Measurements from ENCODE around the gene ZYX. TPM values are rescaled to one million over a fixed set of nuclear protein-coding genes. Genes with fewer than 3 reads are reported as not detected.

Gene ZYX
- total and polyA plus RNA-seq, 2 donors (not counting 1 experiment from before 2014, with no cell fraction given): 32.3 to 53.8 TPM

GRCh38 chr7:143410521-143411004 lies 29.4 kb downstream of the ZYX start:
- Histone ChIP-seq H3K4me2 (replicated peaks; ENCODE audit: low read depth, low read length, poor library complexity, severe bottlenecking) (no peak overlapping the region), H3K27me3 (replicated peaks in 1 of 4; ENCODE audit: control extremely low read depth in 1 of 4, control insufficient read depth in 3 of 4, insufficient read depth in 4 of 4, low read length in 3 of 4) (peaks cover 0 to 41% (median 21%) of the 10 kb centered on the region in 4 experiments), H3K27ac (ENCODE audit: low read length in 2 of 2) (no peak overlapping the region), H3K4me1 (ENCODE audit: control insufficient read depth in 2 of 2, insufficient read depth in 2 of 2, low read length in 2 of 2) (peaks cover 27 to 29% of the 10 kb centered on the region in 2 donors), H3K79me2 (ENCODE audit: control insufficient read depth, insufficient read depth, low read length) (no peaks in the 10 kb centered on the region), H3K4me3 (ENCODE audit: control extremely low read depth in 1 of 5, extremely low read depth in 1 of 5, insufficient read depth in 1 of 5, low read depth in 2 of 5, low read length in 4 of 5) (no peak overlapping the region), H2AFZ (ENCODE audit: insufficient read depth, low read depth, low read length, poor library complexity, severe bottlenecking) (no peak overlapping the region), H3K9me3 (ENCODE audit: control extremely low read depth in 1 of 3, control insufficient read depth in 2 of 3, insufficient read depth in 1 of 3, low read length in 2 of 3) (no peaks in the 10 kb centered on the region), H3K9ac (ENCODE audit: low read length) (no peak overlapping the region), H3K36me3 (replicated peaks in 1 of 2; ENCODE audit: control extremely low read depth in 1 of 2, control insufficient read depth in 1 of 2, extremely low read depth in 1 of 2, insufficient read depth in 2 of 2, low read length in 1 of 2) (no peaks in the 10 kb centered on the region), H4K20me1 (ENCODE audit: control insufficient read depth, insufficient read depth, low read length, poor library complexity, severe bottlenecking) (no peaks in the 10 kb centered on the region)
- H3K4me1 Mint-ChIP-seq: peaks cover 29% of the 10 kb centered on the region
- intact Hi-C loops (cut with micrococcal nuclease): loop anchor here (10.0 kb wide), 1 partner anchor 46 kb away; the partner anchor contains the start of gene FAM131B
- ChIA-PET CTCF (interaction anchor here (1.0 kb wide), 1 partner anchor 170 kb away, joined by 4 read pairs; no protein-coding TSS in a partner anchor), POLR2A (no interaction called here)
- peak overlapping the region; percentile 41 for H3K4me3 Mint-ChIP-seq
- TF ChIP-seq CTCF (IDR thresholded peaks at IDR 0.05) (no peak), EZH2 (IDR thresholded peaks at IDR 0.05; ENCODE audit: borderline replicate concordance, insufficient read depth, low read depth, low read length, poor library complexity, severe bottlenecking) (no peak)
- WGBS (ENCODE audit: insufficient coverage): 57% methylated on average over 5 of the region's 6 CpGs
- ATAC-seq (ENCODE audit: low read depth) (no peak), DNase-seq (no peak)
- no peak overlapping the region for H3K27ac Mint-ChIP-seq
- H3K9me3 Mint-ChIP-seq (ENCODE audit: insufficient read depth): no peaks in the 10 kb centered on the region
- peaks cover 43% of the 10 kb centered on the region for H3K27me3 Mint-ChIP-seq

GRCh38 chr7:143411976-143412708 lies 31.0 kb downstream of the ZYX start:
- H3K4me1 Mint-ChIP-seq: peaks cover 29% of the 10 kb centered on the region

More at GRCh38 chr7:143411976-143412708, 31.0 kb downstream of the ZYX start:
- CTCF ChIA-PET: no interaction called here
- intact Hi-C loops (cut with micrococcal nuclease): loop anchor here (10.0 kb wide), 1 partner anchor 47 kb away; the partner anchor contains the start of gene FAM131B
- H3K27me3 ChIP-seq (replicated peaks in 1 of 4; ENCODE audit: control extremely low read depth in 1 of 4, control insufficient read depth in 3 of 4, insufficient read depth in 4 of 4, low read length in 3 of 4): peaks cover 0 to 52% (median 26%) of the 10 kb centered on the region in 4 experiments
- H3K9me3 ChIP-seq (ENCODE audit: control extremely low read depth in 1 of 3, control insufficient read depth in 2 of 3, insufficient read depth in 1 of 3, low read length in 2 of 3): no peaks in the 10 kb centered on the region
- ATAC-seq (ENCODE audit: low read depth) (no peak), DNase-seq (no peak)
- H3K27ac ChIP-seq (ENCODE audit: low read length in 2 of 2): no peak overlapping the region
- no peaks in the 10 kb centered on the region for H3K79me2 ChIP-seq (ENCODE audit: control insufficient read depth, insufficient read depth, low read length)
- Mint-ChIP-seq H3K9me3 (ENCODE audit: insufficient read depth) (no peaks in the 10 kb centered on the region), H3K27me3 (peaks cover 51% of the 10 kb centered on the region), H3K4me3 (no peak overlapping the region), H3K27ac (no peak overlapping the region)
- H3K4me2 ChIP-seq (replicated peaks; ENCODE audit: low read depth, low read length, poor library complexity, severe bottlenecking): no peak overlapping the region
- H3K4me3 ChIP-seq (ENCODE audit: control extremely low read depth in 1 of 5, extremely low read depth in 1 of 5, insufficient read depth in 1 of 5, low read depth in 2 of 5, low read length in 4 of 5): no peak overlapping the region
- H4K20me1 ChIP-seq (ENCODE audit: control insufficient read depth, insufficient read depth, low read length, poor library complexity, severe bottlenecking): no peaks in the 10 kb centered on the region
- TF ChIP-seq EZH2 (IDR thresholded peaks at IDR 0.05; ENCODE audit: borderline replicate concordance, insufficient read depth, low read depth, low read length, poor library complexity, severe bottlenecking): no peak
- H3K36me3 ChIP-seq (replicated peaks in 1 of 2; ENCODE audit: control extremely low read depth in 1 of 2, control insufficient read depth in 1 of 2, extremely low read depth in 1 of 2, insufficient read depth in 2 of 2, low read length in 1 of 2): no peaks in the 10 kb centered on the region
- no peak overlapping the region for H3K9ac ChIP-seq (ENCODE audit: low read length)
- 17% methylated on average over 3 of the region's 5 CpGs for WGBS (ENCODE audit: insufficient coverage)
- POLR2A ChIA-PET: no interaction called here
- peaks cover 27 to 29% of the 10 kb centered on the region in 2 donors for H3K4me1 ChIP-seq (ENCODE audit: control insufficient read depth in 2 of 2, insufficient read depth in 2 of 2, low read length in 2 of 2)
- no peak overlapping the region for H2AFZ ChIP-seq (ENCODE audit: insufficient read depth, low read depth, low read length, poor library complexity, severe bottlenecking)
